NAMALWA (cell line): ENCODE data around the gene LRRC74A.

Experiments
- DNase-seq: peaks from one replicate; pipeline ENCODE4 v3.0.0-alpha.2; 2015; ENCODE audit warnings: low spot score

The LRRC74A gene

DNA sequence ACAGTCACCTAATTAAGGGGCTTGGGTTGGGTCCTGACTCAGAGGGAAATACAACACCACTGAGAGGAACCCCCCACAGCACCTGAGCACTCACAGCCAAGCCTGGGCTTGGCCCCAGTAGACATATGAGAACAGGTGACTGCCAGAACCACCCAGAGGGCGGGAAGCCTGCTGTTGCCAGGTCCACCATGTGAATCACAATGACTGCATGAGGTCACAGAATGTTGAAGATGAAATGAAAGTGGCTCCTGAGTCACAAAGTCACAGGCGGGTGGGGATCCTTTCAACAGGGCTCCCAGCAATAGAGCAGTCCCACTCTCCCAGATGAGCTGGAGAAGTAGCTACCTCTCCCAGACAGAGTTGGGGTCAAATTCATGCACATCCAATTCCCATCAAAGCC is at the start of gene LRRC74A:
Gene LRRC74A (plus strand): TSS at position 287 of the 400 bp plus-strand sequence. CDS start 290 bp downstream, outside the sequence.
- no peak for DNase-seq

DNA sequence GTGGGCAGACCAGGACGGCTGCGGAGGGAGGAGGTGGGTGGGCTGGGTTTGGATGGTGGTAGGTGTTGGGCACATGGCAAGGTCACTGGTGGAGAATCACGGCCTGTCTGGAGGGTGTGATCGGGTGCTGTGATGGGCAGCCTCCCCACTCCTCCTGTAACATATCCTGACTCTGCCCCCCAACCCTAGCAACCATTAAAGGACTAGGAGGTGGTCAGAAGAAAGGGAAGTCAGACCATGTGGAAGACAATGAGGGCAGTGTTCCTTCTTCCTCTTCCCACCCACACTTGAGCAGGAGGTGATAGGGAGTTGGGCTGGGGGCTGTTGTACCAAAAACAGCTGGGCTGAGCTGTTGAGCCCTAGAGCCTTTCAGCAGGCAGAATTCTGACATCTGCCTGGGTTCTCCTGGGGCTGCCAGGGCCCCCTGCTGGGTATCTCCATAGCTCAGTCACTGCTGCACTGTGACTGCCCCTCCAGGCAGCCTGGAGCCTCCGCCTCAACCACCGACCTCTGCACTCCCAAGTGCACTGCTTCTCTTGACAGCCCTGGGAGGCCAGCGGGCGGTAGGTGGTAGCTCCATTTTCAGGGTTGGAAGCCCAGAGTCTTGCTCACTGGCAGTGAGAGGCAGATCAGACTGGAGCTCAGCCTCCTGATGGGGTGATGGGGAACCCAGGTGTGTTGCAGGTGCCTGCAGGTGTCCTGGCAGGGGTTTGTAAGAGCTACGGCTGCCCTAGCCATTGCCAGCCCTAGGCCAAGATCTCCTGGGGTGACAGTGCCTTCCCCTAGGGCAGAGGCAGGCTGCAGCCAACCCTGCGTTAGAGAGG is 49.6 kb upstream of the LRRC74A start:
- peak; percentile 53 for DNase-seq

DNA sequence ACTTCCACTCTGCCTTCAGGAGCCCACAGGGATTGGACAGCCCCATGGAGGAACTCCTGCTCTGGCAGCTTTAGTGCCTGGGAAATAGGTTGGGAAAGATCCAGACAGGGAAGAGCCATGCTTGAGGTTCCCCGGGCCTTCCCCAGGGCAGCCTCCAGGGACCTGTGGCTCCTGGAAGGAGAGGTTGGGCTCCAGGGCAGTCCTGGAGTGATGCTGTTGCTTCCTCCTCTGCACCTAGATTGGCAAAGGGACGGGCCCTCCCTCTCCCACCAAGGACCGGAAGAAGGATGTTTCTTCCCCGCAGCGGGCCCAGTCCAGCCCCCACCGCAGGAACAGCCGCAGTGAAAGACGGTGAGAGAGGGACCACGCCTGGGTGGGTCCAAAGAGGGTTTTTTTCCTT is 48.5 kb upstream of the LRRC74A start:
- no peak for DNase-seq

- no peak for DNase-seq
Observed at GRCh38 chr14:76778546-76779215, 47.5 kb upstream of the LRRC74A start.

- no peak for DNase-seq
Observed at GRCh38 chr14:76779221-76780057, 46.8 kb upstream of the LRRC74A start.

- DNase-seq: no peak
Observed at GRCh38 chr14:76780058-76780345, 46.2 kb upstream of the LRRC74A start.

DNA sequence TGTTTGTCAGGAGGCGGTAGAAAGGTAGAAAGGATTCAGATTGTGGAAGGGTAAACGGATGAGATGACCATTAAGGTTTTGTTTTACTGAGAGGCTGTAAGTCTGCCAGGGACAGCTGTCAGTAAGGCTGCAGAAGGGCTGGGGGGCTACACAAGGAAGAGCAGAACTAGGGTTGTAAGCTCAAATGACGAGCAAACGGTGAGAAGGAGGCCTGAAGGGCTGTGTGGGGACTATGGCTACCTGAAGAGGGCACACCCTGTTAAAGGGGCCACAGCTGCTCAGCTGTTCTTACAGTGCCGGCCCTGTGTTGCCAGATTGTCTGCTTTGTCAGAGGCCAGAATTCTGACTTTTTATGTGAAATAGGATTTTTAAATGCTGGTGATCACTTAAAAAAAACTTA is 45.8 kb upstream of the LRRC74A start:
- DNase-seq: no peak

DNA sequence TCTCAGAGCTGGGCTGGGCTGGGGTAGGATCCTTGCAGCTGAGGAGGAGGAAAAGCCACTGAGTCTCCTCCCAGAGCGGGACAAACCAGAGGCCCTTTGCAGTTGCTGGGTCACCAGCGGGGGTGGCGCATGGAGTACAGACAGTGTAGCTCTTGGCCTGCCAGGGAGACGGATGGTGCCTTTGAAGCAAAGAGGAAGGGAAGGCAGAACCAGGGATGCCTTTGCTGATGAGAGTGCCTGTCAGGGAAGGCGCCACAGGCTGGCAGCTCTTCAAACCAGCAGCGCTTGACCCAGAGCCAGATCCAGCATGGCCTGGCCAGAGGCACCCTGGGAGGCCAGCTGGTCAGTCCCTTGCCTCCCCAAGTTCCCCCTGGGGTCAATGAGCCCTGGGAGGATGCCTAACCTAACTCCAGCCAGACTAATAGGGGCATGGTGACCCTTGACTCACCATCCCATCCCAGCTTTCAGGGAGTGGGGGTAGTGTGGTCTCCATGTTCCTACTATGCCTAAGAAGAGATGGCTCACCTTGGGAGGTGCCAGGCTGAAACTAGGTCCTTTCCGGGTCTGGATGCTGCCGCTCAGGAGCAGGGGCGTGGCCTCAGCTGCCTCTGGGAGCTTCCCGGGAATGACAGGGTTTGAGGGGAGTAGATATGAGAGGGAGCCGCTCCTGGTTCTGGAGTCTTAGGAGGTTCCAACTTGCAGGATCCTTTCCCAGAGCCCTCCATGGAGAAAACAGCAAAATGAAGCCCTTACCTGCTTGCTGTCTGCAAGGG is 45.1 kb upstream of the LRRC74A start:
- no peak for DNase-seq

- no peak for DNase-seq
Observed at GRCh38 chr14:76781648-76782051, 44.6 kb upstream of the LRRC74A start.

DNA sequence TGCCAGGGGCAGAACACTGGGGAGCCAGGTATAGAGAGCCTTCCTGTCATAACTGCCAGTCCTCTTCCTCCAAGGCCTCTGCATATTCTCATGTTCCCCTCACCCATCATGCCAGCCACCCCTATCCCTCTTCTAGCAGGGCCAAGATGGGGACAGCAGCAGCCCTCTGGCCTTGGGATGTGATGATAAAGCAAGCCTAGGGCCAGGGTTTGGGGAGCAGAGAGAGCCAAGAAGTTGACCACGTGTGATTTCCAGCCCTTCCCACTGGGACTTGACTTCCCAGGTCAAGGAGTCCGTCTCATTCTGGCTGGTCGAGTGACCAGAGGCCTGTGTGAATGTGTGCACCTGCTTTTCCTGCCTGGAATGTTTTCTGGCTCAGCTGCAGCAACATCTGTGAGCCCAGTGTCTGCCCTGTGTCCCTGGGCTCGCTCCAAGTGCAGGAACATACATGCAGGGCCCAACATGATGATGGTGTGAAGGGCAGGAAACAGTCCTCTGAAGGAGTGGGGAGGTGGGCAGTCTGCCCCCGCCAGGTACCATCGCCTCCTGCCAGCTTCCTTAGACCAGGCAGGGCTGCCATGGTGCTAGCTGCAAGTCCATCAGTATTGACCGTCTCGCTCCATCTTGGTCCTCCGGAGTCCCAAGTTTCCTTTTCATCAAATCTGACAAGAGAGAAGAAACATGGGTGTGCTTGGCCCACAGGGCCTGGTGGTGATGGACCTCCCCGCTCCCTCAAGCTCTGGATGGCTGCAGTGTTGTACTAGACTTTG is 43.9 kb upstream of the LRRC74A start:
- DNase-seq: no peak

- no peak for DNase-seq
Observed at GRCh38 chr14:76782885-76783566, 43.2 kb upstream of the LRRC74A start.

DNA sequence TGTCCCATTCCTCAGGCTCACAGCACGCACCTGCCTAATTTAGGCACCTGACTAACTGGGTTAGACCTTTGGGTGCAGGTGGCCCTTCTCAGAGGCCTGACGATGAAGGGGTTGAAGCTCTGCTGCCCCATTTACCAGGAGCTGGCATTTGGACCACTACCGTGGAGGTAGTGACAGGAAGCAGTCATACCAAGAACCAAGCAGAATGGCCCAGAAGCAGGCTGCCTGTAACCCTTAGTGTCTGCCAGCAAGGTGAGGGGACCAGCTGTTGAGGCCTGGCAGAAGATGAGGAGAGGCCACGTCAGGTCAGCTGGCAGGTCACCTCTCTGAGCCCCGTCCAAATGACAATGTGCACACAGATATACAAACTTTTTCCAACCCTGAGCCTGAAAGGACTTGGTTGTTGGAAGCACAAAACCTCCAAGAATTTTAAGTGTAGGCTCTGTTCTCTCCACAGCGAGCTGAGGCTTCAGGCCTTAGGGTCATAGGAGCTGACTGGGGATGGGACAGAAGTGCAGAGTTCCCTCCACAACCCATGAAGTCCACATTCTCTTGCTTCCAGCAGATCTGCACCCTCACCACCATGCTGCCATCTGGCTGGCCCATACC is 41.8 kb upstream of the LRRC74A start:
- DNase-seq: no peak

DNA sequence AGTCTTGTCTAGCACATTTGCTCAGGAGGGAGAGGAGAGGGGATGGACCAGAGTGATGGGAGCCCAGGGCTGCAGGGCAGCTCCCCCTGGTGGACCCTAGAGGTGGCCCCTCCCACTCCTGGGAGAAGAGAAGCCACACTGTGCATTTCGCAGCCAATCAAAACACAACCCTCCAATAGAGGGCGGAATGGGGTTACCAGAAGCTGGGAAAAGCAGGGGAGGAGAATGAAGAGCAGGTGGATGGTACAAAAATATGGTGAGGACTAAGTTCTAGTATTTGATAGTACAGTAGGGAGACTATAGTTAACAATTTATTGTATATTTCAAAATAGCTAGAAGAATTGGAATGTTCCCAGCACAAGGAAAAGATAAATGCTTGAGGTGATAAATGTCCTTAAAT is 41.3 kb upstream of the LRRC74A start:
- peak; percentile 72 for DNase-seq

DNA sequence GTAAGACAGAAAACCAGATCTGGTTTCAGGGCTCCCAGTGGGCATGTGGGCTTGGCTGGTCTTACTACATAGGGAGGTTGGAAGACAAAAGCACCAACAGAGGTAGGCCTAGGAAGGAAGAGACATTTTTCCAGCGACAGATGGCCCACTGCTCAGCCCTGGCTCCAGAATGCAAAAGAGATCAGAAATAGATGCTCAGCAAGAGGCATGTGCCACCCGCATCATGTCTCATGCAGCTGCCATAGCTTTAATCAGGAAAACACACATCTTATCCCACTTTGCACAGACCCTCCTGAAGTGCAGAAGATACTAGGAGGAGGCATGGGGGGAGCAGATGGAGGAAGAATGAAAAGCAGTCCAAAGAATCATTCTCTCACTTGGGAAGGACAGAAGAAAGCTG is 39.6 kb upstream of the LRRC74A start:
- no peak for DNase-seq

DNA sequence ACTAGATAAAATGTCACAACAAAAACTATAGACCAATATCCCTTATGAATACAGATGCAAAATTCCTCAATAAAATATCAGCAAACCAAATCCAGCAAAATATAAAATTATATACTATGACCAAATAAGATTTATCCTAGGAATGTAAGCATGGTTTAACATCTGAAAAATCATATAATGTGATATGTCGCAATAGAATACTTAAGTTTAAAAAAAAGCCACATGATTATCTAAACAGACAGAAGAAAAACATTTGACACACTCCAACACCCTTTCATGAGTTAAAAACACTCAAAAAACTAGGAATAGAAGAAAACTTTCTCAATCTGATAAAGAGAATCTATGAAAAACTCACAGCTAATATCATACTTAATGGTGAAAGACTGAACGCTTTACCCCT is 33.8 kb upstream of the LRRC74A start:
- no peak for DNase-seq

DNA sequence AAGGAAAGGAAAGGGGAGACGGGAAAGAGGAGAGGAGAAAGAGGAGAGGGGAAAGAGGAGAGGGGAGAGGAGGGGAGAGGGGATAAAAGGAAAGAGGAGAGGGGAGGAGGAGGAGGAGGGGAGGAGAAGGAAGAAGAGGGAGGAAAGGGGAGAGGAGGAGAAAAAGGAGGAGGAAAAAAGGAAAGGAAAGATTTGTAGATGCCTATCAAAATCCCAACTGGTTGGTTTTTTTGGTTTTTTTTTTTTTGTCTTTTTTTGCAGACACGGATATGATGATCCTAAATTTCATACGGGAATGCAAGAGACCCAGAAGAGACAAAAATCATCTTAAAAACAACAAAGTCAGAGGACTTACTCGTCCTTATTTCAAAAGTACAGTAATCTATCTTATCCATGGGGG is 32.9 kb upstream of the LRRC74A start:
- DNase-seq: no peak

DNA sequence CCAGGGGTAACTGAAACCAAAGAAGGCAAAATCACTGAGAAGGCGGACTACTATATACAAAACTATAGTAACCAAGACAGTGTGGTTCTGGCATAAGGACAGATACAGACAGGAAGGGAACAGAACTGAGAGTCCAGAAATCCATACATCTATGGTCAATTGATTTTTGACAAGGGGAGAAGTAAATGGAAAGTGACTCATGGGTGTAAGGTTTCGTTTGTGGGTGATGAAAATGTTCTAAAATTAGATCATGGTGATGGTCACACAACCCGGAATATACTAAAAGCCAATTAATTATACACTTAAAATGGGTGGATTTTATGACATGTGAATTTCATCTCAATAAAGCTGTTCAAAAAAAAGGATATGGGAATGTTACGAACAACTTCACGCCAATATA is 32.3 kb upstream of the LRRC74A start:
- DNase-seq: no peak

GRCh38 chr14:76806446-76806845 is 19.8 kb upstream of the LRRC74A start:
- no peak for DNase-seq

- no peak for DNase-seq
Observed at GRCh38 chr14:76808011-76808410, 18.2 kb upstream of the LRRC74A start.

GRCh38 chr14:76808990-76809389 is 17.2 kb upstream of the LRRC74A start:
- no peak for DNase-seq
